GM19324 (cell line): ENCODE data around the gene BEGAIN.

Experiments used
- ATAC-seq: cut with Tn5 transposase; IDR thresholded peaks from one replicate; pipeline ENCODE4 v1.9.1; 2021; ENCODE audit warnings: mild to moderate bottlenecking, moderate library complexity; ENCODE audit not compliant: unreplicated experiment, low FRiP score

The BEGAIN gene

DNA sequence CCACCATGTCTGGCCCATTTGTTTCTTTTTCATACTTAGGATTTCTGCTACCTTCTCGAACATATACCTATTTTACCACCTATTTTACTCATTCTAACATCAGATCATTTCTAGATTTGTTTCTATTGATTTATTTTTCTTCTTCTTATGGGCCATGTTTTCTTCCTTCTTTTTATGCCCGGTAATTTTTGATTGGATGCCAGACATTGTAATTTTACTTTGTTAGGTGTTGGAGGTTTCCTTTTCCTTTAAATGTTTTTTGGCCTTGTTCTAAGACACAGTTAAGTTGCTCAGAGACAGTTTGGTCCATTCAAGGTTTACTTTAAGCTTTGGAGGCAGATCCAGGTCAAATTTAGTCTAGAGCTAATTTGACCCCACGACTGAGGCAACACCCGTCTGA is 14.7 kb upstream of the BEGAIN start:
- ATAC-seq: no peak

DNA sequence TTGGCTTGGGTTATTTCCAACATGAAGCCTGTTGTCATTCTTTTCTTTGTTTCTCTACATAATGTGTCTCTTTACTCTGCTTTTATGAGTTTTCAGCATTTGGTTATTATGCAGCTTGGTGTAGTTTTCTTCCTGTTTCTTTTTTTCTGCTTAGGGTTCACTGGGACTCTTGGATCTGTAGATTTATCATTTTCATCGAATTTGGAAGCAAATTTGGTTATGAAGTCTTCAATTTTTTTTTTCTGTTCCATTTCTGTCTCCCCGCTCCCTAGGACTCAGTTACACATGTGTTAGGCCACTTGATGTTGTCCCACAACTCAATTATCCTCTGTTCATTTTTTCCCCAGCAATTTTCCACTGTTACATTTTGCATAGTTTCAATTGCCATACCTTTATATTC is 13.8 kb upstream of the BEGAIN start:
- no peak for ATAC-seq

DNA sequence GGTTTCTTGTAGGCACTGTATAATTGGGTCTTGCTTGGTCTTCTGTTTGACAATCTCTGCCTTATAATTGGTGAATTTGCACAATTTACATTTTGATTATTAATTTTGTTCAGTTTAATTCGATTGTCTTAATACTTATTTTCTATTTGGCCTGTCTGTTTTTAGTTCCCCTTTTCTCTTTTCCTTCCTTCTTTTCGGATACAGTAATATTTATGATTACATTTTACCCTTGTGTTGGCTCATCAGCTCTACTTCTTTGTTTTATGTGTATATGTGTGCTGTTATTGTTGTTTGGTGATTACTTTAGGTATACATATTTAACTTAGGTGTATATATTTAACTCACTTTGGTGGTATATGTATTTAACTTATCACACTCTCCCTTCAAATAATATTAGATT is 12.8 kb upstream of the BEGAIN start:
- ATAC-seq: no peak

DNA sequence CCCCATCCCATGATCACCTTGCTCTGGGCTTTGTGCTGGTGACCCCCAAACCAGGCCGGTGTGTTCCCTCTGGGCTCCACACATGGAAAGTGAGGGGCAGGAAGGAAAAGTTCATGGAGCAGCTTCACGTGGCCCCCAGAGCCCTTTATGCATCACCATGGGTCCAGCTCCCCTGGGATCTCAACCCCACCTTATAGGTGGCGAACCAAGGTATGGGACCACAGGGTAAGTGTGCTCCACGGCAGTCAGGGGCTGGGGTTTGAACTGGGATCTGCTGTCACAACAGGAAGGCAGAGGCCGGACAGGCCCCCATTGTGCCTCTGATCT is 7.4 kb upstream of the BEGAIN start:
- no peak for ATAC-seq

DNA sequence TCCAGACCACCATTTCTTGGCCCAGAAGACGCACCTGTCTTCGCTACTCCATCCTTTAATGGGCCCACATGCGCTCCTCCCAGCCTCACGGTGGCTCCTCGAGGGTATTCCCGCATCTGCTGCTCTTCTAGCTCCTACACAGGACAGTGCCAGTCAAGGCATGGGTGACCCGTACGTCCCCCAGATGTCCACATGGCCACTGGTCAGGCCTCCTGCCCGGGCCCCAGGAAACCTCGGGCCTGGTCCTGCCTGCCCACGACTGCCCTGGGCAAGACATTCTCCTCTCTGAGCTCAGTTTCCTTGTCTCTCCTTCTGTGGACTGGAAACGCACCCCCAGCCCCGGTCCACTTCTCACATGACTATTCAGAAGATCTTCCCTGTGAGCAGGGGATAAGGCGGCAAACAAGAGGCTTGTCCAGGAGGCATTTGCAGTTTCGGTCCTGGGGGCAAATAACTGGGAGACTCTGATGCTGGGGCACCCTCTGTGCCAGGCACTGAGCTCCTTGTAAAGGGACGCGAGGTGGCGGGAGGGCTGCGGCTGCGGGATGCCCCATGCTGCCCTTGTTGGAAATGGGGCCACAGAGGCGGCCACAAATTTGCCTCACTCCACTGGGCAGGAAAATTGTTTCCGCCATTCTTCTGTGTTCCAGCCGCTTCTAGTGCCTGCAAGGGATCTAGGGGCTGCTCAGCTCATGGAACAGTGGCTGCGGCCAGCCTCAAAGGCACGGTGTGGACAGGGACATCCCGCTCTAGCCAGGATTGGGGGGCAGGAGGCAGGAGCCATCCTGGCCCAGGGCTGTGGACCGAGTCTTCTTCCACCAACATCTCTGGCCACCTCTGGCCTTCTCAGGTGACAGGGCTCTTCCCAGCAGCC is 6.8 kb upstream of the BEGAIN start:
- no peak for ATAC-seq

DNA sequence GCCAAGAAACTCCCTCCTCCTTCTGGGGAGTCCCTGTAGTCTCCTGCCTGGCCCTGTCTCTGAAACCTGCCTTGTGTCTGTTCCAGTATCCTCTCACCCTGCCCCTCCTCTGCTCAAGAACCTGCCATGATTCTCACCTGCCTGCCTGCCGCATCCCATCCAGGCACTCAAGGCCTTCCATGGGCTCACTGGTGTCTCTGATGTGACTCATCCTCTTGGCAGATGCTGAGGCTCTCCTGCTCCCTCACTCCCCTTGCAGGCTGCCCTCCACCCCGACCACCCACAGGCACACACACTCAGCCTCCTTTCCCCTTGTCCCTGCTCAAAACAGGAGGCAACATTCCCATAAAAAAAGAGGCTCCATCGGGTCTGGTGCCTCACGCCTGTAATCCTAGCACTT is 5.8 kb upstream of the BEGAIN start:
- no peak for ATAC-seq

DNA sequence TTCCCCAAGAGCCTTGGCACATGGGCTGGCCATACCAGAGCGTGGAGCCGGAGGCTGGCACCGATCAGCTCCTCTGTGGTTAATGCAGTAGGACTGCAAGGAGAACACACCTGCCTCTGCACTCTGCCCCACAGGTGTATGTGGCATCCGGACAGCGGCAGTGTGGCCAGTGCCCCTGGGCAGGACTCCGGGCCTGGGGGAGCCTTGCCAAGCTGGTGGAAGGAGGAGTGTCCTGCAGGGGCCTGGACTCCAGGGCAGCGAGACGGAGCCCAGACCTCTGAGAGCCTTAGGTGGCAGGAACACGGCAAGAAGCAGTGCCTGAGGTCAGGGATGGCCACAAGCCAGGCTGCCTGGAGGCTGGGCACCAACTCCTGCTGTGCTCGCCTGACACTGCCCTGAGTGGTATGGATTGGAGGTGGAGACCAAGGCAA is 5.3 kb upstream of the BEGAIN start:
- ATAC-seq: no peak

DNA sequence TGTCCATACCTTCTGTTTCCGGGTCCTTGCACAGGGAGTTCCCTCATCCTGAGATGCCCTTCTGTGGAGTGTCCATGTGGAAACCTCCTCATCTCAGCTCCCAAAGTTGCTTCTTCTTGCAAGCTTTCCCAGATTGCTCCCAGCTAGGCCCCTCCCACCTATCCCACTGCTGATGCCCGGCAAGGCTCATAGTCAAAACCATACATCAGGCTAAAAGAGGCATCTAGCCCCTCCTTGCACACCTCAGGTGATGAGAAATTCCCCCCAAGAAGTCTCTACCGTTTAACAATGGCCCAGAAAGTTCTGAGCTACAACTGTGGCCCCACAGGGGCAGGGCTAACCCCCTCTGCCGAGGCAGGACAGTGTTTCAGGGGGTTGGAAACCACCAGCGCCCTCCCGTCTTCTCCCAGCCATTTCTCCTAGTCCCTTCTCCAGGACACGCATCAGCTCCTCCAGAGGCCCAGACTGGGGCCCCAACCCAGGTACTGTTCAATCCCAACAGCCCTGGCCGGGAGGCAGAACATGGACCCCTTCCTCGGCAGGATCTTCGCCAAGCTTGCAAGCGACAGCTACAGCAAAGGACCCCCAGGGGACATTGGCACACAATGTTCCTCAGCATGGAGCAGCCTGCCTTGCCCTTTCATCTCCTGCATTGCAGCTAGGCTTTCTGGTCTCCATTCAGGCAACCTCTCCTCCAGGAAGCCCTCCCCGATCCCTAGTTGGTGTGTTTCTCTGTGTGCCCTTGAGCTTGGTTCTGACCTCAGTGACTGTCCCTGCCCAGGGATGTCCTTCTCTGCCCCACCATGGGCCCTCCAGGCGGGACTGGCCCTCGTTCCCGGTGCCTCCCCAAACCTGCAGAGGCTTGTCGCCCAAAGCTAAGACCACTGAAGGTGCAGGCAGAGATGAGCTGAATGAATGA is 4.5 kb upstream of the BEGAIN start:
- no peak for ATAC-seq

DNA sequence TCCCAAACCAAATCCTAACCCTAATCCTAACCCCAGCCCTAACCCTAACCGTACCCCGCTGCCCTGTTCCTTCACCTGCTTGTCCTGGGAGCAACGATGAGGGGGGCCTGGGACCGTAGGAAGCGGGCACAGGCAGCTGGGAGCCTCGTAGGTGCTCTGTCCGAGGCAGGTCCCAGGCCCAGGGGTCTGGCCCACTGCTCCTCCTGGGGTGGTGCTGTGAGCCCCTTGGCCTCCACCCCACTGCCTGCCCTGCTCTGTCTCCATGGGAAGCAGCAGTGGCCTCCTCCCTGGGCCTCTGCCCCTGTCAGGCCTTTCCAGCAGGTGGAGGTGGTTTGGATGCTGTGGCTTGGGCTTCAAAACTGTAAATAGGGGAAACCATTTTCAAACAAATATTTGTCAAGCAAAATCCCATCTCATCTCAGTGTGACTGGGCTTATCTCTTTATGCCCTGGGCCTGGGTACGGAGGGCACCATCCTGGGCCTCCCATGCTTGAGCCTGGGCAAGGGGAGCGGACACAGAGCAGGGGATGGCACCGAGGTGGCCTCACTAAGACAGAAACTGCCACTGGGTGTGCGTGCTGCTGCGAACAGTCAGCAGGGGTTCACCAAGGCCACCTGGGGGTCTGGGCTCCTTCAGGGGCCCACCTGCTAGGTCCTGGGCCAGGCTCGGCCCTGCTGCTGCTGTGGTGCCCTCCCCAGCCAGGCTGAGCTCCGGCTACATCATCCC is 3.7 kb upstream of the BEGAIN start:
- ATAC-seq: no peak

DNA sequence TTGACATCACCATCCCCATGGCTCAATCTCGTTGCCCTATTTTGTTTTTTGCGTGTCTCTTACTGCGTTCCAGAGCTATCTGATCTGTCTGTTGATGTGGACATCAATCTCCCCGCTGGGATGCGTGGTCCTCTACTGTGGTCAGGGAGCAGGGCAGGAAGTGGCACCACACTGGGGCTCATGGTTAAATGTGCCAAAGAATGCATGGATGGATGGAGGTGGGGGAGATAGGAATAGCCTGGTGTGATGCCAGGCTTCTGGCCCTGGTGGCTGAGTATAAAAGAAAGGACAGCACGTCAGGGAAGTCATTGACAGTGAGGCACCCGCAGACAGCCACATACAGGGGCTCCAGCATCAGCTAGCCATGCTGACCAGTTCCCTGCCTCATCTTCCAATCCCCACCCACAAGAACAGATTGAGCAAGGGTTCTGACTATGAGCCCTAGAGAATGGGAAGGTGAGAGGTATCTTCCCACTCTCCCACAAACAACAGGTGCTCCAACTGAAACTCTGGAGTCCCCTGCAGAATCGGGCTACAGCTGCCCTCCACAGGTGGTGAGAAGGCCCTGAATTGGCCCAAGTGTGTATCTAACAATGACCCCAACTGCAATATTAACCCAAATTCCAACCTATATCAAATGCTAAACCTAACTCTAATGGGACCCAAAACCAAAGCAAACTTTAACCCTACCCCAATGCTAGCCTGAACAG is 2.7 kb upstream of the BEGAIN start:
- no peak for ATAC-seq

DNA sequence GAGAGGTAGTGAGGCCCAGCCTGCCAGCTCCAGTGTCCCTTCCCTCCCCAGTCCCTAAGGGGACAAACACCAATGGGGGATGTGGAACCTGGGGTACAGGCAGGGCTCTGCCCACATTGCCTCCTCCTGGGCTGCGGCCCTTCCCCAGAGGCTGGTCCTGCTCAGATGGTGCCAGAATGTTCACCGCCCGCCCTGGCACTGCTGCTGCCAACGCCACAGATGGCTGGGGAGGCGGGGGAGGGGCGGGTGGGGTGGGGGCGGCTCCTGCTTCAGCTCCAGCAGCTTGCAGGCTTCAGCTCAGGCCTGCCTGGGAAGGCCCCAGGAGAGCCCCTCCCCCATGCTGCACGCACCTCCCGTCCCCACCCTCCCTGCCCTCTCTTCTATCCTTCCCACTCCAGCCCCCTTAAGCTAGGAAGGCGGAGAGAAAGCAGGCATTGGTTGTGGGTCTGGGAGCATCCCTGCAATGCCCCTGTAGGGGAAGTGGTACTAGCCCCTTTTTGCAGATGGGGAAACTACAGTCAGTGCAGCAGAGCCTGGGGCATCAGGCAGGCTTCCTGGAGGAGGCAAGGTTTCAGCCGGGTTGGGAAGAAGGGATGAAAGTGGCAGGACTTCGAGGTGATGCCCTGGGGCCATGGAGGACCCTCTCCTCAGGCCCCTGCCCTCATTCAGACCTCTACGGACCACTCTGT is 2.0 kb upstream of the BEGAIN start:
- no peak for ATAC-seq

DNA sequence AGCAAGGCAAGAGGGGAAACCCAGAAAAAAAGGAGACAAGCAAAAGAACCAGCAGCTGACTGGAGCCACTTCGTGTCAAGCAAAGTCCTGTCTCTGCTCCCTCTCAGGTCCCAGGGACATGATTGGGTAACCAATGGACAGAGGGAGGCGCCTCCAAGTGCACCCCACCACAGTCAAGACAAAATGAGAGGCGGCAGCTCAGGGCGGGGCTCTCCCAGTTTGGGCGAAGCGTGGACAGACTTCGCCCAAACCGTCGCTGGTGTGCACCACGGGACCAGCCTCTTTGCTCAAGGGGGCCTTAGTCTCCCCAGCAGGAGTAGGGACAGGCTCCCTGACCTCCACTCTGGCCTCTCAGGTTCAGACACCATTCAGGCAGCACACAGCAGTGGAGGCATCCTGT is 1.5 kb upstream of the BEGAIN start:
- no peak for ATAC-seq

DNA sequence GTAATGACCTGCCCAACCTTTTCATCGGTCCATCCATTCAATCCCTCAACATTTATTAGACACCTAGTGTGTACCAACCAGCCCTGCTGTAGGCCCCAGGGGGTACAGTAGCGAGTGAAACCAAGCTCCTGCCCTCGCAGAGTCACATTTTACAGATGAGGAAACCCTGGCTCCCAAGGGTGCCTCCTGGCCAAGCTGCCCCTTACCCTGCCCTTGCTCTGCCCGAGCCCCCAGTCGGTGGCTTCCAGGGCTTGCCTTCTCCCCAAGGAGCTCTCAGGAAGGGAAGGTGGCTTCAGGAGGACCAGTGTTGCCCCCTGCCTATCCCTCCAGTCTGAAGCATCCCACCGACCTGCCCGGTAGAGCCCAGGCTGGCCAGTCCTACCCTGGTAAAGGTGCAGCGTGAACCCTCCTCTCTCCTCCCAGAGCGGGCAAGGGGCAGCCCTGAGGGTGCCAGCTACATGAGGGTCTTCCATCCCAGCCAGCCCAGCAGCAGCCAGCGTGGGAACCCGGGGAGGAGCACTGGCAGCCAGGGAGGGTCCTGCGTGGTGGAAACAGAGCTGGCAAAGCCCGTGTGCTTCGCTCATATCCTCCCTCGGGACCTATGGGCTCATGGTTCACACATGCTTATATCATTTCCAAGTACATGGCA is 670 bp upstream of the BEGAIN start:
- no peak for ATAC-seq

DNA sequence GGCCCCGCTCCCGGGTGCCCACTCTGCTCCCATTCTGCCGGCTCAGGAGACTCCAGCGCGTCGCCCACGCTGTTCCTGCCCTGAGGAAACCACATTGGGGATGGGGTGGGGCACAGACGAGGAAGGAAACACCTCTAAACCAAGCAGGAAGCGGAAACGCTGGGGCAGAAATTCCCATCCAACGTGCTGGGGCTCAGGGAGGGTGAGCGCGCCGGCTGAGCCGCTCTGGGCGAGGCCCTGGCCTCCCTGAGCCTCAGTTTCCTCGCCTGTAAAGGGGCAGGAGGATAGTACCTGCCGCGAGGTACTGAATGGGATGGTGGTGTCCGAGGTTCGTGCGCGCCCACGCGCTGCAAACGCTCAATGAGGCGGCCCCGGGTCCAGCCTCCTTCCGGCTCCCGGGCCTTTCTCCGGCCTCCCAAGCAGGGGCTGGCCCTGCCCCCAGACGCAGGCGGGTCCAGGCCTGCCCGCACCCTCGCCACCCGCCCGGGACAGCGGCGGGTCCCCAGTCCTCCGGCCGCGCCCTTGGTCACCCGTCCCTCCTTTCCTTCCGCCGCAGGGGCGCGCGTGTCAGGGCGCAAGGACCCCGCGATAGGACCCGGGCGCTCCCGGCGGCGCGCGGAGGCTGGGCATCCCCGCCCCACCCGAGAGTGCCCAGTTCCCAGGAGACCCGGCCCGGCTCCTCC is 673 bp downstream of the BEGAIN start:
- ATAC-seq: no peak

DNA sequence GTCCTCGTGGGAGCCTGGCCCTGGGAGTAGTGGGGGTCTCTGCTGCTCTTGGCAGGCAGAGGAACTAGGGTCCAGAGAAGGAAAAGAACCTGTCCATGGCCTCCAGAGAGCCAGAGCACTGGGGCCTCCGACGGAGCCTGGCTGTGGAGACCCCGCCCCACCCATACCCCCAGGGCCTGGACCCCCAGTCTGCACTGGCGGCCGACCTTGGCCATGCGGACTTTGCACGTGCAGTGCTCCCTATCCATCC is 1.1 kb downstream of the BEGAIN start:
- ATAC-seq: no peak

DNA sequence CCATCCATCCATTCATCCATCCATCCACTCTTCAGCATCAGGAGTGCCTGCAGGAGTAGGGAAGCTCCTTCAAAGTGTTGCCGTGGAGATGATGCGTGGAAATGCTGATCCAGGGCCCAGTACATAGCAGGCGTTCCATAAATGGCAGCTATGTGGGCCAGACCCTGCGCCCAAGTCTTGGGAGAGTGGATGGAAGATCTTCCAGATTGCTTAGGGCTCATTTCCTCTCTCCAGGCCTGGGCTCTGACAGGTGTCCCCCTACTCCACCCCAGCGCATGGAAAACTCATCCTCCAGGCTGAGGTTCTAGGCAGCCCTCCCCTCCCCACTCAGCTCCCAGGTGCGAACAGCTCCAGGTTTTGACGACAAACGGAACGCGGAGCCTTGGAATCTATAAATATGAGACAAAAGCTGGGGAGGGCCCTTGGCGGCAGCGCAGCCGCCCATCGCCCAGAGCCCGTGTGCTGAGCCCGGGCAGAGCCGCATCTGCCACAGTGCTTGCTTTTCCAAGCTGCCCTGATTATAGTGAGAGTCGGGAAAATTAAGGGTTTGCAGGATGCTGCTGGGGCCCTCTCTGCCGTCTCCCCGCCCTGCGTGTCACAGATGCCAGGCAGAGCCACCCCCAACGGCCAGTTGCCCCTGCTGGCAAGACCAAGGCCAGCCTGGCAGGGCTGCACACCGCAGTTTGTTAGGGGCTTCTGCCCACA is 1.6 kb downstream of the BEGAIN start:
- ATAC-seq: no peak

DNA sequence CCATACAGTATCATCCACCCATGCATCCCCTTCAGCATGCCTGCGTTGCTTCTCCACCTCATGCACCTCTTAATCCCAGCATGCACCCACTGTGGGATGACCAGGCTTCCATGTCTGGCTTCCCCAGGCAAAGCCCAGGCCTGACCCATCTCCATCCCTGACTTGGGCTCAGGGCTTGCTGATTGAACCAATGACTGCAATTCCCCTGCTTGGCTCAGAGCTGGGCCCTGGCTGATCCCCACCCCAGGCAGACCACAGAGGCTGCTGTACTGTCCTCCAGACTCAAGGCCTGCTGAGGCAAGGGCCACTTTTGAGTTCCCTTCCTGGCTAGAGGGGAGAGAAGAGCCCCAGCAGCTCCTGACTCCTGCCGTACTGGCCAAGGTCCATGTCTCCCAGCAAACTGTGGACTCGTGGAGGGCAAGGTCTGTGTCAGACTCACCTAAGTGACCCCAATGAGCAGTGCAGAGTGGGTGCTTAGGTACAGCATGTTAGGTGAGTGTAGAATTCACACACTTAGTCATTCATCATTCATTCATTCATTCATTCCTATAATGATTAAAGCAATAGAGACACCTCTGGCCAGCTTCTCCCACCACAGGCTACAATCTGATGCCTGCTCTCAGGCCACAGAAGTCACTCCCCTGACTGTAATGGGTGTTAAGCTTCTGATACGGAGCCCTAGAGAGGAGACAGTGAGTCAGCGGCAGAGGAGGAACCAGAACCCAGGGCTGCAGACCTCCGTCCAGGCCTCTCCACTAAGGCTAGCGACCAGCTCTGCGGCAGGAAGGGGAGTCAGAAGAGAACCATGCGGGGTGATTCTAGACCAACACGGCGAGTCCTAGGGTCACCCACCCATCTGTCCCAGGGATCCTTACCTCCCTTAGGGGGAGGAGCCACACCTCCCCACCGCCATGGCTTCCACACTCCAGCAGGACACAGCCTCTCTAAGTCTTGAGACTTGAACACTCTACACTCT is 2.9 kb downstream of the BEGAIN start:
- no peak for ATAC-seq
